ENCODE measurements around the gene TGM2. TPM values are rescaled to one million over a fixed set of nuclear protein-coding genes. Genes with fewer than 3 reads are reported as not detected.

Gene TGM2
- polyA plus RNA-seq, 1 donor (not counting 4 experiments of a cell fraction or from before 2014, with no cell fraction given) = 18.7 TPM

GRCh38 chr20:38110525-38111178, 54.4 kb downstream of the TGM2 start:
- dilution Hi-C loops (cut with MboI; ENCODE audit: extremely low pct_ligation_motif_present, low sequenced_read_pairs) = no loop called here
- FAIRE-seq (no peak), DNase-seq (ENCODE audit: low read depth, low spot score) (no peak)
- Histone ChIP-seq H3K27me3 (ENCODE audit: control insufficient read depth, extremely low read depth, insufficient read depth, low read length) (no peaks in the 10 kb centered on the region), H4K20me1 (ENCODE audit: control insufficient read depth, extremely low read depth, insufficient read depth, low read length) (no peaks in the 10 kb centered on the region), H3K4me2 (ENCODE audit: control insufficient read depth, extremely low read depth, insufficient read depth, low read depth, low read length) (no peak overlapping the region), H3K9me3 (ENCODE audit: control insufficient read depth, low read depth, low read length) (no peaks in the 10 kb centered on the region), H3K9ac (ENCODE audit: control insufficient read depth, extremely low read depth, insufficient read depth, low read length) (no peak overlapping the region), H3K27ac (ENCODE audit: control insufficient read depth, insufficient read depth, low read length) (no peak overlapping the region), H3K79me2 (ENCODE audit: control insufficient read depth, insufficient read depth, low read length) (no peaks in the 10 kb centered on the region), H3K4me1 (ENCODE audit: control insufficient read depth, extremely low read depth, insufficient read depth, low read length) (peaks cover 10% of the 10 kb centered on the region), H3K4me3 (ENCODE audit: control insufficient read depth in 2 of 3, extremely low read depth in 1 of 3, insufficient read depth in 2 of 3, low read depth in 1 of 3, low read length in 3 of 3) (no peak overlapping the region), H2AFZ (ENCODE audit: control insufficient read depth, low read length) (no peak overlapping the region), H3K36me3 (ENCODE audit: control insufficient read depth in 2 of 2, extremely low read depth in 1 of 2, insufficient read depth in 2 of 2, low read length in 2 of 2) (no peaks in the 10 kb centered on the region), H3K9me1 (ENCODE audit: control insufficient read depth, extremely low read depth, insufficient read depth, low read length) (no peaks in the 10 kb centered on the region)
- TF ChIP-seq CTCF (optimal IDR thresholded peaks at IDR 0.05 in 1 of 3, IDR thresholded peaks at IDR 0.05 in 1 of 3, conservative IDR thresholded peaks at IDR 0.05 in 1 of 3; ENCODE audit: extremely low read depth in 1 of 3, insufficient read depth in 2 of 3, low read length in 3 of 3) (no peak), EZH2 (IDR thresholded peaks at IDR 0.05; ENCODE audit: low read length) (no peak)

GRCh38 chr20:38109591-38110524, 55.2 kb downstream of the TGM2 start:
- FAIRE-seq = peak; percentile 5
- no peak overlapping the region for H3K4me3 ChIP-seq (ENCODE audit: control insufficient read depth in 2 of 3, extremely low read depth in 1 of 3, insufficient read depth in 2 of 3, low read depth in 1 of 3, low read length in 3 of 3)

More at GRCh38 chr20:38109591-38110524, 55.2 kb downstream of the TGM2 start:
- H3K9me3 ChIP-seq (ENCODE audit: control insufficient read depth, low read depth, low read length) = no peaks in the 10 kb centered on the region
- H4K20me1 ChIP-seq (ENCODE audit: control insufficient read depth, extremely low read depth, insufficient read depth, low read length) = no peaks in the 10 kb centered on the region
- no peaks in the 10 kb centered on the region for H3K36me3 ChIP-seq (ENCODE audit: control insufficient read depth in 2 of 2, extremely low read depth in 1 of 2, insufficient read depth in 2 of 2, low read length in 2 of 2)
- H3K4me1 ChIP-seq (ENCODE audit: control insufficient read depth, extremely low read depth, insufficient read depth, low read length) = peaks cover 10% of the 10 kb centered on the region
- no peak overlapping the region for H3K4me2 ChIP-seq (ENCODE audit: control insufficient read depth, extremely low read depth, insufficient read depth, low read depth, low read length)
- no peak overlapping the region for H3K27ac ChIP-seq (ENCODE audit: control insufficient read depth, insufficient read depth, low read length)
- no peak overlapping the region for H2AFZ ChIP-seq (ENCODE audit: control insufficient read depth, low read length)
- TF ChIP-seq CTCF (optimal IDR thresholded peaks at IDR 0.05 in 1 of 3, IDR thresholded peaks at IDR 0.05 in 1 of 3, conservative IDR thresholded peaks at IDR 0.05 in 1 of 3; ENCODE audit: extremely low read depth in 1 of 3, insufficient read depth in 2 of 3, low read length in 3 of 3) = no peak
- H3K27me3 ChIP-seq (ENCODE audit: control insufficient read depth, extremely low read depth, insufficient read depth, low read length) = no peaks in the 10 kb centered on the region
- DNase-seq (ENCODE audit: low read depth, low spot score) = no peak
- no peak overlapping the region for H3K9ac ChIP-seq (ENCODE audit: control insufficient read depth, extremely low read depth, insufficient read depth, low read length)
- dilution Hi-C loops (cut with MboI; ENCODE audit: extremely low pct_ligation_motif_present, low sequenced_read_pairs) = no loop called here
- no peaks in the 10 kb centered on the region for H3K9me1 ChIP-seq (ENCODE audit: control insufficient read depth, extremely low read depth, insufficient read depth, low read length)
- H3K79me2 ChIP-seq (ENCODE audit: control insufficient read depth, insufficient read depth, low read length) = no peaks in the 10 kb centered on the region
